ENCODE data around the gene SLC29A1. TPM values are rescaled to one million over a fixed set of nuclear protein-coding genes. Genes with fewer than 3 reads are reported as not detected.

Gene SLC29A1
- total RNA-seq, 4 donors from 2014 or later, result 61.7 to 317 (median 87.0) TPM

- TF ChIP-seq, protein P1, sequence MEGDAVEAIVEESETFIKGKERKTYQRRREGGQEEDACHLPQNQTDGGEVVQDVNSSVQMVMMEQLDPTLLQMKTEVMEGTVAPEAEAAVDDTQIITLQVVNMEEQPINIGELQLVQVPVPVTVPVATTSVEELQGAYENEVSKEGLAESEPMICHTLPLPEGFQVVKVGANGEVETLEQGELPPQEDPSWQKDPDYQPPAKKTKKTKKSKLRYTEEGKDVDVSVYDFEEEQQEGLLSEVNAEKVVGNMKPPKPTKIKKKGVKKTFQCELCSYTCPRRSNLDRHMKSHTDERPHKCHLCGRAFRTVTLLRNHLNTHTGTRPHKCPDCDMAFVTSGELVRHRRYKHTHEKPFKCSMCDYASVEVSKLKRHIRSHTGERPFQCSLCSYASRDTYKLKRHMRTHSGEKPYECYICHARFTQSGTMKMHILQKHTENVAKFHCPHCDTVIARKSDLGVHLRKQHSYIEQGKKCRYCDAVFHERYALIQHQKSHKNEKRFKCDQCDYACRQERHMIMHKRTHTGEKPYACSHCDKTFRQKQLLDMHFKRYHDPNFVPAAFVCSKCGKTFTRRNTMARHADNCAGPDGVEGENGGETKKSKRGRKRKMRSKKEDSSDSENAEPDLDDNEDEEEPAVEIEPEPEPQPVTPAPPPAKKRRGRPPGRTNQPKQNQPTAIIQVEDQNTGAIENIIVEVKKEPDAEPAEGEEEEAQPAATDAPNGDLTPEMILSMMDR (IDR thresholded peaks at IDR 0.05), result no peak
- no peak for DNase-seq (ENCODE audit: low spot score)
- no peak for ATAC-seq (ENCODE audit: low FRiP score)
Observed at GRCh38 chr6:44276667-44277640, 53.6 kb downstream of the SLC29A1 start.

DNA sequence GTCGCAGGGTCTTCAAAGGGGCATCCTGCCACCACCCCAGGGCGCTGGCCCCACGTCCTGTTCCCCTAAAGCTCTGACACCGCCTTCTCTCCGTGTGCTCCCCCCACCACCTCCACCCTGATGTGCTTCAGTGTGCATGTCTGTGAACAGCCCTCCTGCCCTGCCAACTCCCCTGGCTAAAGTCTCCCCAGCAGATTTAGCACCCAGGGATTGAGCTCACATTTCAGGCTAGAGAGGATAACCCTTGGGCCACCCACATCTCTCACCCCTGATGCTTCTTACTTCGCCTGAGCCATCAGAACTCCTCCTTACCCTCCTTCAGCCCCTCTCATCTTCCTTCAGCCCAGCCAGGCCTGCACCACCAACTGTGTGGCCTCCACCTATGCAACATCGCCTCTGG, 54.4 kb downstream of the SLC29A1 start:
- DNase-seq (ENCODE audit: low spot score) (no peak), ATAC-seq (ENCODE audit: low FRiP score) (no peak)
- TF ChIP-seq, protein P1 (IDR thresholded peaks at IDR 0.05), result no peak

DNA sequence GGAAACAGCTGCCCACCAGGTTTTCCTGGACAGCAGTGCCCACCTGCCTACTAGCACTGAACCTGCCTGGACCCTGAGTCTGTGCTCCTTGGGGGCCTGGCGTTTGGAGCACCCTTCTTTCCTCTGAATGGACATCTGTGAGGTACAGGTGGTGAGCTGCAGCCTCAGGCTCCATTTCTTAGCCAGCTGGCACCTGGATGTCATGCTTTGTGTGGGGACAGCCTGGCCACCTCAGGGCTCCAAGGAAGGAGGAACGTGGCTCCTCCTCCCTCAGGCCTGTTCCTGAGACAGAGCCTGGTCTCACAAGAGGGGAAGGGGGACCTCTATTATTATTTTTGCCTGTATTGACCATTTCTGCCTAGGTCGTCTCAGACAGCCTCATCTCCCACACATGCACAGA, 54.9 kb downstream of the SLC29A1 start:
- no peak for ATAC-seq (ENCODE audit: low FRiP score)
- no peak for DNase-seq (ENCODE audit: low spot score)
- TF ChIP-seq, protein P1 (IDR thresholded peaks at IDR 0.05), result no peak

GRCh38 chr6:44278774-44279697, 55.6 kb downstream of the SLC29A1 start:
- DNase-seq (ENCODE audit: low spot score), result no peak
- ATAC-seq (ENCODE audit: low FRiP score), result no peak
- TF ChIP-seq, protein P1 (IDR thresholded peaks at IDR 0.05), result no peak

Small RNA genes within 50 kb of the gene (small RNA-seq; reads per million reads assigned to genes)
- not detected for gene RN7SL811P

Other genes with a start within 250 kb of the SLC29A1 start
- 10 to 100 TPM; 29.2 to 36.3 (median 35.5) TPM for gene MRPL14, start 96.1 kb upstream of the SLC29A1 start, total RNA-seq
- 10 to 100 TPM; 17.0 to 23.4 (median 20.6) TPM for gene TMEM63B, start 96.0 kb upstream of the SLC29A1 start, total RNA-seq
- gene CAPN11, start 64.8 kb upstream of the SLC29A1 start, total RNA-seq, result 1 to 10 TPM in 3 of 4 donors, under 1 TPM in 1; 0.09 to 8.4 (median 3.3) TPM
- gene MYMX, start 6.7 kb upstream of the SLC29A1 start, total RNA-seq, result 10 to 100 TPM in 1 of 4 donors, 1 to 10 TPM in 2, not detected in 1; 1.9 to 15.8 (median 2.4) TPM
- gene HSP90AB1, start 23.5 kb downstream of the SLC29A1 start, total RNA-seq, result 1,000 to 10,000 TPM in 1 of 4 donors, 100 to 1,000 TPM in 3; 553 to 1,198 (median 846) TPM
- gene SLC35B2, start 33.9 kb downstream of the SLC29A1 start, total RNA-seq, result 10 to 100 TPM; 25.3 to 31.9 (median 30.4) TPM
- 10 to 100 TPM; 13.1 to 25.5 (median 15.3) TPM for gene NFKBIE, start 42.0 kb downstream of the SLC29A1 start, total RNA-seq
- gene TMEM151B, start 46.9 kb downstream of the SLC29A1 start, total RNA-seq, result under 1 TPM in 1 of 4 donors, not detected in 3; 0.19 TPM
- 10 to 100 TPM in 1 of 4 donors, 1 to 10 TPM in 3; 6.9 to 12.3 (median 7.6) TPM for gene AARS2, start 89.8 kb downstream of the SLC29A1 start, total RNA-seq
- not detected for gene SPATS1, start 119.1 kb downstream of the SLC29A1 start, total RNA-seq
- gene CDC5L, start 164.1 kb downstream of the SLC29A1 start, total RNA-seq, result 10 to 100 TPM; 14.6 to 21.4 (median 17.3) TPM

All from omental fat pad (tissue), 4 donors.